ENCODE data around the gene SSH2. TPM values are rescaled to one million over a fixed set of nuclear protein-coding genes. Genes with fewer than 3 reads are reported as not detected.
A peak's percentile ranks its signal among the peaks of the same experiment; 100 is the strongest.

Gene SSH2
- total RNA-seq, 1 experiment from 2014 or later: 8.5 TPM

GRCh38 chr17:29927546-29927945, 2.5 kb downstream of the SSH2 start:
- no peak for DNase-seq
- Histone ChIP-seq H2AFZ (ENCODE audit: low read length) (no peak overlapping the region), H3K4me3 (ENCODE audit: low read length) (peak overlapping the region; percentile 85; the same call in 1 of the 2 replicates), H3K9me2 (replicated peaks; ENCODE audit: low read length) (no peaks in the 10 kb centered on the region), H3K36me3 (ENCODE audit: low read depth, low read length) (no peaks in the 10 kb centered on the region), H4K20me1 (ENCODE audit: low read length) (no peaks in the 10 kb centered on the region), H3K27ac (ENCODE audit: low read length) (no peak overlapping the region), H3K27me3 (ENCODE audit: low read length) (no peaks in the 10 kb centered on the region), H3K9me3 (ENCODE audit: low read length) (no peaks in the 10 kb centered on the region), H3K9ac (ENCODE audit: low read length) (no peak overlapping the region), H3K79me2 (ENCODE audit: low read length) (peaks cover 60% of the 10 kb centered on the region), H3F3A (ENCODE audit: low read length, unreplicated experiment) (no peaks in the 10 kb centered on the region), H3K4me2 (ENCODE audit: low read length) (peak overlapping the region; percentile 87), H3K4me1 (ENCODE audit: insufficient read depth, low read length) (peaks cover 23% of the 10 kb centered on the region)
- ChIA-PET POLR2A (ENCODE audit: unreplicated experiment) (no interaction called here), CTCF (no interaction called here)
- intact Hi-C loops (cut with micrococcal nuclease): no loop called here
- BruUV-seq (replicated peaks): no TSS peak
- no peak for ATAC-seq
- TF ChIP-seq EZH2 (IDR thresholded peaks at IDR 0.05; ENCODE audit: low read length, unreplicated experiment) (no peak), CTCF (conservative IDR thresholded peaks at IDR 0.05; ENCODE audit: low read depth, low read length) (no peak), EZH2phosphoT487 (IDR thresholded peaks at IDR 0.05; ENCODE audit: borderline replicate concordance, low read length) (no peak)

DNA sequence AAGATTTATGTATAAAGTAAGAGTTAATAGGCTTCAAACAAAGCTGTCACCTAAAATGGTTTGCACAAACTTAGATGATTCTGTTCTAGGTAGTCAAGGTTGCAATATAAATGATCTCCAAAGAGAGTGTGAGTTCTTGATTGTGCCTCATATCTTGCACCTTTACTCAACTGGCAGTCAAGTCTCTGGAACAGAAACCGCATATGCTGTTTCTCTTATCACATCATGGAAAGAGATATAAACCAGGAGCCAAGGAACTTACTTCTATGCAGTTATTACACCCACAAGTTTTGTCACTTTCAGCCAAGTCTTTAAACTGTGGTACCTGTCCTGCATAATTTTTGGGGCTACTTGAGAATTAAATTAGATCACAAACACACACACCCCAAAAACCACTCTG, 5.2 kb downstream of the SSH2 start:
- intact Hi-C loops (cut with micrococcal nuclease): no loop called here
- Histone ChIP-seq H3K9ac (ENCODE audit: low read length) (no peak overlapping the region), H3K79me2 (ENCODE audit: low read length) (peaks cover 71% of the 10 kb centered on the region), H3K36me3 (ENCODE audit: low read depth, low read length) (no peaks in the 10 kb centered on the region), H3K9me2 (replicated peaks; ENCODE audit: low read length) (no peaks in the 10 kb centered on the region), H4K20me1 (ENCODE audit: low read length) (no peaks in the 10 kb centered on the region), H2AFZ (ENCODE audit: low read length) (no peak overlapping the region), H3K4me2 (ENCODE audit: low read length) (no peak overlapping the region), H3K27ac (ENCODE audit: low read length) (no peak overlapping the region), H3K4me3 (ENCODE audit: low read length) (no peak overlapping the region), H3K4me1 (ENCODE audit: insufficient read depth, low read length) (peaks cover 12% of the 10 kb centered on the region; the same call in 1 of the 2 replicates), H3K9me3 (ENCODE audit: low read length) (no peaks in the 10 kb centered on the region), H3F3A (ENCODE audit: low read length, unreplicated experiment) (no peaks in the 10 kb centered on the region), H3K27me3 (ENCODE audit: low read length) (no peaks in the 10 kb centered on the region)
- no peak for TF ChIP-seq EZH2phosphoT487 (IDR thresholded peaks at IDR 0.05; ENCODE audit: borderline replicate concordance, low read length)
- TF ChIP-seq CTCF (conservative IDR thresholded peaks at IDR 0.05; ENCODE audit: low read depth, low read length): no peak
- no peak for TF ChIP-seq EZH2 (IDR thresholded peaks at IDR 0.05; ENCODE audit: low read length, unreplicated experiment)
- no peak for DNase-seq
- ATAC-seq: no peak
- POLR2A ChIA-PET (ENCODE audit: unreplicated experiment): interaction anchor here (0.6 kb wide), 1 partner anchor 1358 kb away, joined by 4 read pairs; no protein-coding TSS in a partner anchor
- CTCF ChIA-PET: no interaction called here
- BruUV-seq (replicated peaks): no TSS peak

GRCh38 chr17:29918922-29919856, 10.8 kb downstream of the SSH2 start:
- H4K20me1 ChIP-seq (ENCODE audit: low read length): no peaks in the 10 kb centered on the region
- ATAC-seq (peak; percentile 64), DNase-seq (peak; percentile 35)
- no peaks in the 10 kb centered on the region for H3K9me3 ChIP-seq (ENCODE audit: low read length)
- TF ChIP-seq EZH2phosphoT487 (IDR thresholded peaks at IDR 0.05; ENCODE audit: borderline replicate concordance, low read length) (no peak), EZH2 (IDR thresholded peaks at IDR 0.05; ENCODE audit: low read length, unreplicated experiment) (no peak), CTCF (conservative IDR thresholded peaks at IDR 0.05; ENCODE audit: low read depth, low read length) (no peak)
- no peaks in the 10 kb centered on the region for H3K9me2 ChIP-seq (replicated peaks; ENCODE audit: low read length)
- no peaks in the 10 kb centered on the region for H3K36me3 ChIP-seq (ENCODE audit: low read depth, low read length)
- no peak overlapping the region for H2AFZ ChIP-seq (ENCODE audit: low read length)
- no peak overlapping the region for H3K9ac ChIP-seq (ENCODE audit: low read length)
- BruUV-seq (replicated peaks): no TSS peak
- no peaks in the 10 kb centered on the region for H3K27me3 ChIP-seq (ENCODE audit: low read length)
- no peak overlapping the region for H3K4me3 ChIP-seq (ENCODE audit: low read length)
- ChIA-PET CTCF (no interaction called here), POLR2A (ENCODE audit: unreplicated experiment) (interaction anchor here (0.6 to 0.7 kb wide), 2 partner anchors 12 kb away, joined by 5 to 38 read pairs; no protein-coding TSS in a partner anchor)
- no peaks in the 10 kb centered on the region for H3F3A ChIP-seq (ENCODE audit: low read length, unreplicated experiment)
- intact Hi-C loops (cut with micrococcal nuclease): no loop called here
- H3K27ac ChIP-seq (ENCODE audit: low read length): no peak overlapping the region
- peaks cover 10% of the 10 kb centered on the region for H3K4me1 ChIP-seq (ENCODE audit: insufficient read depth, low read length)
- peak overlapping the region; percentile 36; the same call in 1 of the 2 replicates for H3K4me2 ChIP-seq (ENCODE audit: low read length)
- H3K79me2 ChIP-seq (ENCODE audit: low read length): peaks cover 18% of the 10 kb centered on the region

Measured in PC-3 (cell line).